Tongue (tissue), 2 donors: Measurements from ENCODE around the gene DGKB. TPM values are rescaled to one million over a fixed set of nuclear protein-coding genes. Genes with fewer than 3 reads are reported as not detected.

ENCODE experiments used
- DNase-seq: peaks from one replicate; pipeline ENCODE4 v3.0.0-alpha.2; 2015
- total RNA-seq: library from RNA; depleted of rRNA; stranded (reverse); fragments of >200 nt; gene quantifications from one replicate; pipeline ENCODE4 v1.2.3, GENCODE V29; 2014

DGKB gene
- 2.6 TPM for total RNA-seq

- peak; percentile 49 for DNase-seq
Observed at GRCh38 chr7:14902589-14903067, at the start of gene DGKB. TSS of gene DGKB (minus strand) at chr7:14902751.

- no peak for DNase-seq
Observed at GRCh38 chr7:14950013-14950412, 47.5 kb upstream of the DGKB start.

DNA sequence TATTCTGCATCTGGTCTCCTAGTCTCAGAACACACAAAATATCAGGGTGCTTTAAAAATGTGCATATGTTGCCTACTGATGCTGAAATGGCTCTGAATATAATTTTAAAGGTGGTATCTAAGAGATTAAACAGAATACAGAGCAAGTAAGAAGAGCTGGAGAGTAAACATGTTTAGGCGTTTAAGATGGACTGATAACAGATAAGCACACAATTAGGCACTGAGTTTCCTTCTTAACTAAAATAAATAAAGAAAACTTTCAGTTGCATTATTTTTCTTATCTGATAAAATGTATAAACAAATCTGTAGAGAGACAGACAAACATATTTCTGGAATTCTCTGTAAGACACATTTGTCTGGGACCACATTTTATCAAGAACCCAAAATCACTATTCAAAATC, 35.6 kb upstream of the DGKB start:
- DNase-seq: no peak

GRCh38 chr7:14937581-14937980, 35.0 kb upstream of the DGKB start:
- no peak for DNase-seq

- DNase-seq: no peak
Observed at GRCh38 chr7:14936554-14936953, 34.0 kb upstream of the DGKB start.

GRCh38 chr7:14934839-14935238, 32.3 kb upstream of the DGKB start:
- no peak for DNase-seq

- peak; percentile 3 for DNase-seq
Observed at GRCh38 chr7:14931511-14932215, 29.1 kb upstream of the DGKB start.

GRCh38 chr7:14924398-14924797, 21.8 kb upstream of the DGKB start:
- no peak for DNase-seq

GRCh38 chr7:14911077-14911476, 8.5 kb upstream of the DGKB start:
- no peak for DNase-seq

DNA sequence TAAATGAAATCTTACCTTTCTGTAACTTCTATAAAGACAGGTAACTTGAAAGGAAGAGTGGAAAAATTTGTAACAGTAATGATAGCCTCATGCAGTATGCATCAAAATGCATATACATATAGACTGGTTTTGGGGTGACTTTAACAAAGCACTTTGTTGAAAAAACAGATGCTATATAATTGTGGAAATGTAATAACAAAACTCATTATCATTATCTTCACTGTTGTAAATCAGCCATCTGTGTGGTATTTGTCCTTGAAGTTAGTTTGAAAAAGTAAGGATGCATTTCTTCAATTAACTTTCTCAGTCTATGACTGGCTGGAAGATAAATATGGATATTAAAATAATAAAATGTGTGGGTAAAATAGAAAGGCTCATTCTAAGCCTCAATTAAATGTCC, 6.1 kb upstream of the DGKB start:
- DNase-seq: no peak

GRCh38 chr7:14905764-14906163, 3.2 kb upstream of the DGKB start:
- DNase-seq: no peak

GRCh38 chr7:14900051-14900450, 2.5 kb downstream of the DGKB start:
- DNase-seq: no peak

DNA sequence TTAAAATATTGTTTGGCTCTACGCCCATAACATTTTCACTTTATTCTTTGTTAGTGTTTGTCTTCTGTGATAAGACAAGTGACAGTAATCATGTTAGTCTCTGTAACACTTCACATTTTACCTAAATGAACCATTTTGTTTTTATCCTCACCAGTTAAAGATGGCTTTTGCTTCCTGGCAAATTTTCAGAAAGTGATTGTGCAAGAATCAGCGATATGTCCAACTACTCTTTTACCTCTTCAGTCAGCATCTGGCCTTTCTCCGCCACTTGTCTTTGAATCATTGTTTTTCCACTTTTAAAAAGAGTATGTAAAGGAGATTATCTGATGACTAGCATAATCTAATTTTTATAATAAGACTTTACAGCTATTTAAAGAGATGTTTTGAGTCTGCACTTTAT, 3.5 kb downstream of the DGKB start:
- peak; percentile 12 for DNase-seq

DNA sequence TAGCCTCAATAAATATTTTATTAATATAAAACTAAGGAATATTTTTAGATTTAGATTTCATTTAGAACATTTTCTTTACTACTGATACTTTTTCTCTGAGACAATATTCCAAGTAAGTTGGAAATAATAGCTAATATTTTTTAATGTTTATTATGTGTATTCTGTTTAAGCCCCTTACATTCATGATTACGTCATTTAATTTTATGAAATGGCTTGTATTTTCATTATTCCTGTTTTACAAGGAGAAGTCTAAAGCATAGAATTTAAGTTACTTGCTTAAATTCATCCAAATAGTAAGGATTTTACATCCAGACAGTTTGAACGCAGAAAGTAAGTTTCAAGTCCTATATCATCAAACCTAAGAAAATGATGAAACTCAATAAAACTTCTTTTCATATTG, 6.1 kb downstream of the DGKB start:
- no peak for DNase-seq

- no peak for DNase-seq
Observed at GRCh38 chr7:14894826-14895225, 7.7 kb downstream of the DGKB start.

DNA sequence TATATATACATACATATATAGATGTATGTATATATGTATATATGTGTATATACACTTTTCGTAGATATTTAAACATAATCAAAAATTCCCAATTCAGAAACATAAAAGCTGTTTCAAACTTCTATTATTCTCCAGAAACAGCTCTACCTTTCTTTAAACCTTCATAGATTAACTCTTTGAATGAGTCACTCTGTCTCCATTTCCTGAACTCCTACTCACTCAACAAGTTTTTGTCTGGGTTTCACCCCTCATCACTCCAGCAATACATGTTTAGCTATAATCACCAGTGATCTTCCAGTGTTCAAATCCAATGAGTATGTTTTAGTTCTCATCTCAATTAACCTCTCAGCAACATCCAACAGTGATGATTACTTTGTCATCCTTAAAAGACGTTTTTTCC, 9.6 kb downstream of the DGKB start:
- DNase-seq: no peak

- no peak for DNase-seq
Observed at GRCh38 chr7:14891289-14891688, 11.3 kb downstream of the DGKB start.

DNA sequence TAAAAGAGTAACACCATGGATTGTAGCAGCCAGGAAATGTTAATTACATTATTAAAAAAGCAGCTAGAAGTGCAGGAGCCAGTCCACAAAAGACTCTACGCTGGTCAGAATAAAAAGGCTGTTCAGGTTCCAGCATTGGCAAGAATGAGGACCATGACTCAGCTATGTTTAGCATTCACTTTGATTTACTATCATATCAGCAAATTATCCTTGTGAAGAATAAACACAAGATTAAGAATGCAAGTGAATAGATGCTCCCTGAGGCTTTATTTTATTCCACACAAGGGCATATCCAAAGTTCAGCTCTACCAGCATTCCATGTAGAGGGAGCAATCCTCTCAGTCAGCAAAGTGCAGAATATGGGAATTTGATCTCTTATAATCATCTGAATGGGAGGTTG, 13.6 kb downstream of the DGKB start:
- no peak for DNase-seq

- no peak for DNase-seq
Observed at GRCh38 chr7:14886533-14886932, 16.0 kb downstream of the DGKB start.

DNA sequence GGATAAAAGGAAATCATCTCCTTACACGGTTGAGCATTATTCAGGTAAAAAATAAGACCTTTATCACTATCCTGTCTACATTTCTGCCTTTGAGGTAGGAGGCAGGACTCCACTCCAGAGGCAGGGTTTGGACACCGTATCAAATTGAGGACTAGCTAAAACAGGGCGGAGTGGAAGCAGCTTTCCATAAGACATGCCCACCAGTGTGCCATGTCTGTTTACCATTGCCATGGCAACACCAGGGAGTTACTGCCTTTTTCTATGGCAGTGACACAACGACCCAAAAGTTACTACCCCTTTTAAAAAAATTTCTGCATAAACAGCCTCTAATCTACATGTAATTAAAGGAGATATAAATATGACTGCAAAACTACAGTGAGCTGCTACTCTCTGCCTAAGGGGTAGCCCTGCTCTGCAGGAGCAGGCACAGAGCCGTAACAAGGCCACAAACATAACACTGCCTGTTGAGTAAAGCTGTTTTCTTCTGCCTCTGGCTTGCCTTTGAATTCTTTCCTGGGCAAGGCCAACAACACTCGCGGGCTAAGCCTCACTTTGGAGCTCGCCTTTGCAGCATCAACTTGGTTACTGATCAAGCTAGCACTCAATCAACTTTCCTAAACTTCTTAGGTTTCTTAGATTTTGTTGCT, 26.5 kb downstream of the DGKB start:
- no peak for DNase-seq

DNA sequence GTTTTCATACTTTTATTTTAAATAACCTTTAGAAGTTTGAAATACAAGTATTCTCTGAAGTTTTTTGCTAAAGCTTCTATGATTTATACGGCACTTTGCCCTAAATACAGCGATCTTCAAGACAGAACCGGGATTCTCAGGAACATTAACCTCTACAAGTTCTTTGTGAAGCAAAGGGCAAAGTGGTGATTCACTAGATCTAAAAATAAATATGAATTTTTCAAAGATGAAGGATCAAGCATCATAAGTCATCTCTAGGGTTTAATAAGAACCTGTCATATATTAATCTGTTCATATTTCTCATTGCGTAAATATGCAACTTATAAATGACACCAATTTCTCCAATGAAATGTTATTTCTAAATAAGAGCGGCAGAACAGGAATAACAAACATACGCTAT, 30.7 kb downstream of the DGKB start:
- no peak for DNase-seq

- DNase-seq: no peak
Observed at GRCh38 chr7:14870394-14870793, 32.2 kb downstream of the DGKB start.

DNA sequence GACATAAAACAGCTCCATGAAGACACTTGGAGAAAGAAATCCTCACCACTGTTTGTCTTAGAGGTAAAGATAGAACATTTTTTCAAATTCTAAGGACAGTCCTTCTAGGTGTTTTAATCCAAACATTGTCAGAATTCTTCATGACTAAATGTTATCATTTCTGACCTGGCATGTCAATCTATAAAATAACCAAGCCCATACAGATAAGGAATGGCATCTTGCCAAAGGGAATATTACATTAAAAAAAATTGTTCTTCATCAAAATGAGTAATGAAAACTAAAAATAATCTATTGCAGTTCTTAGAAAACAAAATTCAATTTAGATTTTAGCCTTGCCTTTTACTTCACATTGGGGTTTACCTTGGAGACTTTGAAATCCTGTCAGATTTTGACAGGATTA, 33.6 kb downstream of the DGKB start:
- no peak for DNase-seq

- no peak for DNase-seq
Observed at GRCh38 chr7:14861456-14861855, 41.1 kb downstream of the DGKB start.
